Thyroid gland (tissue), 4 donors: Measurements from ENCODE around the gene RENBP.

Source experiments
- POLR2A ChIP-seq, 2 donors: fragments of 450-650 bp; IDR thresholded peaks; one replicate each; pipeline ENCODE4 v1.6.1; 2017; ENCODE audit warnings: antibody characterized with exemption in 2 of 2, mild to moderate bottlenecking in 2 of 2, moderate library complexity in 1 of 2
- TF ChIP-seq, protein P1 (sequence below), 6 experiments: fragments of 200-600 bp in 3 of 6; fragments of 450-650 bp in 3 of 6; sonication (generic) in 3 of 6; IDR thresholded peaks; one replicate each; pipeline ENCODE4 v1.5.1; 2016 to 2019; ENCODE audit warnings: antibody characterized with exemption in 6 of 6, mild to moderate bottlenecking in 2 of 6, inconsistent platforms in 1 of 6, moderate library complexity in 1 of 6

- TF ChIP-seq POLR2A (IDR thresholded peaks at IDR 0.05) = no peak
- TF ChIP-seq, protein P1, sequence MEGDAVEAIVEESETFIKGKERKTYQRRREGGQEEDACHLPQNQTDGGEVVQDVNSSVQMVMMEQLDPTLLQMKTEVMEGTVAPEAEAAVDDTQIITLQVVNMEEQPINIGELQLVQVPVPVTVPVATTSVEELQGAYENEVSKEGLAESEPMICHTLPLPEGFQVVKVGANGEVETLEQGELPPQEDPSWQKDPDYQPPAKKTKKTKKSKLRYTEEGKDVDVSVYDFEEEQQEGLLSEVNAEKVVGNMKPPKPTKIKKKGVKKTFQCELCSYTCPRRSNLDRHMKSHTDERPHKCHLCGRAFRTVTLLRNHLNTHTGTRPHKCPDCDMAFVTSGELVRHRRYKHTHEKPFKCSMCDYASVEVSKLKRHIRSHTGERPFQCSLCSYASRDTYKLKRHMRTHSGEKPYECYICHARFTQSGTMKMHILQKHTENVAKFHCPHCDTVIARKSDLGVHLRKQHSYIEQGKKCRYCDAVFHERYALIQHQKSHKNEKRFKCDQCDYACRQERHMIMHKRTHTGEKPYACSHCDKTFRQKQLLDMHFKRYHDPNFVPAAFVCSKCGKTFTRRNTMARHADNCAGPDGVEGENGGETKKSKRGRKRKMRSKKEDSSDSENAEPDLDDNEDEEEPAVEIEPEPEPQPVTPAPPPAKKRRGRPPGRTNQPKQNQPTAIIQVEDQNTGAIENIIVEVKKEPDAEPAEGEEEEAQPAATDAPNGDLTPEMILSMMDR (IDR thresholded peaks at IDR 0.05) = no peak
These were observed 16.8 kb downstream of the RENBP start for GRCh38 chrX:153927672-153927921.
